K562 (cell line): ENCODE data around the gene IMMP1L. TPM values are rescaled to one million over a fixed set of nuclear protein-coding genes. Genes with fewer than 3 reads are reported as not detected.

Source experiments
- ATAC-seq: fragments of 200-7000 bp; cut with Tn5 transposase; 3 replicates; pipeline ENCODE4 v1.9.1; 2020; ENCODE audit warnings: moderate library complexity
- BruUV-seq: library from RNA; stranded (reverse); fragments of 400-500 nt; replicated peaks from 2 replicates; lab custom pipeline; 2021; lab: Mats Ljungman, UMichigan
- CTCF ChIA-PET: fragments of 300-600 bp; formaldehyde crosslinking; extraction: SDS; loops from one replicate; lab custom pipeline; 2021; ENCODE audit warnings: low intra/inter-chr PET ratio; lab: Yijun Ruan, JAX
- POLR2A ChIA-PET: fragments of 300-600, 350-650 bp; sonication (Branson Sonifier 250); formaldehyde crosslinking; extraction: SDS; loops from one replicate; lab custom pipeline; 2021; ENCODE audit warnings: antibody characterized with exemption, inconsistent platforms; lab: Yijun Ruan, JAX
- DNase-seq, 4 experiments: peaks; one replicate each; pipeline versions ENCODE4 v3.0.0 to v3.0.0-alpha.2; 2011 to 2018; ENCODE audit warnings: low spot score in 3 of 4, mixed read lengths in 3 of 4; ENCODE audit errors: extremely low read depth in 1 of 4
- FAIRE-seq: peaks from 2 replicates; lab custom pipeline; 2011; peaks lifted over from hg19 to GRCh38; lab: Jason Lieb, UNC
- H2AFZ ChIP-seq: 2 replicates; pipeline ENCODE4 v1.6.0; 2011; ENCODE audit warnings: low read depth, low read length, control low read depth, inconsistent platforms
- H3K27ac ChIP-seq: fragments of 200-600 bp; 3 replicates; pipeline ENCODE4 v1.8.0; 2011; ENCODE audit warnings: low read depth, mild to moderate bottlenecking, control low read depth, inconsistent platforms, low read length, moderate library complexity, mixed read lengths; ENCODE audit errors: extremely low read depth
- H3K27me3 ChIP-seq, 2 experiments: fragments of 300-600 bp in 1 of 2; 2 replicates in 1 of 2; 3 replicates in 1 of 2; pipeline versions ENCODE4 v1.6.0 to v1.8.0; 2011; ENCODE audit warnings: inconsistent platforms in 2 of 2, low read length in 2 of 2, mild to moderate bottlenecking in 1 of 2, mixed read lengths in 1 of 2, moderate library complexity in 1 of 2; ENCODE audit not compliant: control insufficient read depth in 2 of 2, insufficient read depth in 2 of 2
- H3K36me3 ChIP-seq: fragments of 300-600 bp; 3 replicates; pipeline ENCODE4 v1.8.0; 2011; ENCODE audit warnings: mild to moderate bottlenecking, low read length, inconsistent platforms; ENCODE audit not compliant: control insufficient read depth, insufficient read depth
- H3K4me1 ChIP-seq, 2 experiments: fragments of 200-600 bp in 1 of 2; replicated peaks in 1 of 2; 2 replicates in 1 of 2; 3 replicates in 1 of 2; pipeline versions ENCODE4 v1.5.1 to v1.8.0; 2011; ENCODE audit warnings: inconsistent platforms in 2 of 2, low read length in 2 of 2, mild to moderate bottlenecking in 1 of 2, mixed read lengths in 1 of 2, moderate library complexity in 1 of 2; ENCODE audit not compliant: control insufficient read depth in 2 of 2, insufficient read depth in 2 of 2
- H3K4me2 ChIP-seq: 2 replicates; pipeline ENCODE4 v1.6.1; 2011; ENCODE audit warnings: low read length, control low read depth, inconsistent platforms, mixed read lengths; ENCODE audit not compliant: insufficient read depth
- H3K4me3 ChIP-seq: fragments of 200-600 bp; sonication (generic), shearing (Covaris generic); 2 replicates; pipeline ENCODE4 v1.5.1; 2016; ENCODE audit warnings: control low read depth, inconsistent platforms
- H3K79me2 ChIP-seq: fragments of 200-600 bp; 3 replicates; pipeline ENCODE4 v1.8.0; 2011; ENCODE audit warnings: low read length, inconsistent platforms; ENCODE audit not compliant: control insufficient read depth, insufficient read depth
- H3K9ac ChIP-seq, 2 experiments: 2 replicates each; pipeline versions ENCODE4 v1.6.0 to v1.6.1; 2011; ENCODE audit warnings: low read depth in 2 of 2, low read length in 2 of 2, control low read depth in 1 of 2, inconsistent platforms in 1 of 2, mild to moderate bottlenecking in 1 of 2, mixed read lengths in 1 of 2; ENCODE audit not compliant: insufficient read depth in 1 of 2
- H3K9me1 ChIP-seq: one replicate; pipeline ENCODE4 v1.6.0; 2011; ENCODE audit warnings: inconsistent platforms, mild to moderate bottlenecking, low read length, moderate library complexity; ENCODE audit not compliant: control insufficient read depth, insufficient read depth
- H3K9me3 ChIP-seq: replicated peaks from 2 replicates; pipeline ENCODE4 v1.5.1; 2011; ENCODE audit warnings: low read depth, low read length, inconsistent platforms; ENCODE audit not compliant: control insufficient read depth, insufficient read depth
- H4K20me1 ChIP-seq: replicated peaks from 2 replicates; pipeline ENCODE4 v1.6.1; 2011; ENCODE audit warnings: low read length, inconsistent platforms, mixed read lengths; ENCODE audit not compliant: control insufficient read depth, insufficient read depth
- MEIS2 ChIP-seq: fragments of 450-650 bp; IDR thresholded peaks from 2 replicates; pipeline ENCODE4 v1.6.1; 2014; ENCODE audit warnings: mild to moderate bottlenecking; ENCODE audit not compliant: partially characterized antibody
- PKNOX1 ChIP-seq: fragments of 450-650 bp; IDR thresholded peaks from 2 replicates; pipeline ENCODE4 v1.6.1; 2016
- ZC3H8 ChIP-seq: fragments of 450-650 bp; IDR thresholded peaks from 2 replicates; pipeline ENCODE4 v1.6.1; 2017
- ZNF140 ChIP-seq: fragments of 250-450 bp; sonication (Bioruptor Pico); IDR thresholded peaks from 2 replicates; pipeline ENCODE4 v1.8.0; 2021; ENCODE audit warnings: moderate library complexity, mild to moderate bottlenecking, inconsistent platforms
- ZNF232 ChIP-seq: sonication (generic); formaldehyde crosslinking; IDR thresholded peaks from 2 replicates; pipeline ENCODE4 v1.8.0; 2022; ENCODE audit warnings: mild to moderate bottlenecking, missing genetic modification reagents
- ZNF324 ChIP-seq: fragments of 250-450 bp; sonication (Bioruptor Pico); IDR thresholded peaks from 2 replicates; pipeline ENCODE4 v1.4.0; 2020; ENCODE audit warnings: mild to moderate bottlenecking
- ZNF655 ChIP-seq: fragments of 250-450 bp; sonication (Bioruptor Pico); IDR thresholded peaks from 2 replicates; pipeline ENCODE4 v1.5.0; 2021
- WGBS: fragments of 100-300 bp; shearing (Covaris generic); methylation state at CpG from one replicate; pipeline ENCODE4 v1.1.6; 2016; ENCODE audit warnings: low coverage, mixed read lengths; ENCODE audit not compliant: insufficient coverage; ENCODE audit errors: missing lambda C conversion rate; 5-methylcytosine and 5-hydroxymethylcytosine counted together
- in situ Hi-C: fragments of 300-500 bp; cut with MboI; formaldehyde crosslinking; loops from 4 replicates; pipeline ENCODE4 v1.15.0; 2018; ENCODE audit warnings: inconsistent platforms, mixed read lengths
- intact Hi-C: fragments of 100-400 bp; cut with micrococcal nuclease; formaldehyde crosslinking; loops from 2 replicates; pipeline ENCODE4 v1.14.2; 2022
- polyA plus RNA-seq, 8 experiments: library from polyadenylated mRNA; depleted of rRNA in 4 of 8; stranded (reverse) in 5 of 8; unstranded in 3 of 8; fragments of >200 nt; fragmentation: Nextera tagmentation in 2 of 8; fragmentation: Illumina TruSeq in 1 of 8; extraction: Ambion mirVana in 2 of 8; extraction: Trizol in 1 of 8; gene quantifications; 2 replicates each; pipeline versions ENCODE4 v1.2.1 to v1.2.3, GENCODE V29; 2011 to 2014; ENCODE audit warnings: inconsistent platforms in 1 of 8, missing spikeins in 1 of 8
- total RNA-seq, 7 experiments: library from RNA; depleted of rRNA in 6 of 7; stranded (reverse); fragments of >200 nt in 6 of 7; fragmentation: Illumina TruSeq in 2 of 7; extraction: Trizol in 2 of 7; gene quantifications; 2 replicates each; pipeline versions ENCODE4 v1.2.1 to v1.2.3, GENCODE V29; 2011 to 2021; ENCODE audit warnings: low replicate concordance in 1 of 7

The IMMP1L gene
- total and polyA plus RNA-seq, 9 of the 15 experiments (the other 6 are each of a cell fraction or from before 2014, with no cell fraction given) = 56.0 to 245 (median 169) TPM

- TF ChIP-seq ZNF655 (CRISPR knock-in tag) (no peak), ZNF140 (CRISPR knock-in tag) (no peak)
Observed at GRCh38 chr11:31474083-31474482, 35.3 kb downstream of the IMMP1L start (continued).

DNA sequence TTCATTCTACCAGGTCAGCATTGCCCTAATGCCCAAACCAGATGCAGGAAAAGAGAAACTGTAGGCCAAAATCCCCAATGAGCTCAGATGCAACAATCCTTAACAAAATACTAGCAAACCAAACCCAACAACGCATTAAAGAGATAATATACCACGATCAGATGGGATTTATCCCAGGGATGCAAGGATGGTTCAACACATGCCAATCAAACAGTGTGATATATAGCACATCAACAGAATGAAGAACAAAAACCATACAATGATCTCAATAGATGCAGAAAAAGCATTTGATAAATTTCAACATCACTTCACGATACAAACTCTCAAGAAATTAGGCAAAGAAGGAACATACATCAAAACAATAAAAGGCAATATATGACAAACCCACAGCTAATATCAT lies 45.0 kb downstream of the IMMP1L start:
- Histone ChIP-seq H3K9me1 (no peaks in the 10 kb centered on the region), H3K27me3 (no peaks in the 10 kb centered on the region), H3K4me2 (no peak overlapping the region), H3K9me3 (peaks cover 4% of the 10 kb centered on the region; the same call in 1 of the 2 replicates), H3K79me2 (peaks cover 19% of the 10 kb centered on the region), H3K27ac (no peak overlapping the region), H3K4me1 (no peaks in the 10 kb centered on the region), H4K20me1 (no peaks in the 10 kb centered on the region), H3K4me3 (no peak overlapping the region), H2AFZ (no peak overlapping the region), H3K9ac (no peak overlapping the region), H3K36me3 (peaks cover 28% of the 10 kb centered on the region; the same call in 1 of the 3 replicates)
- DNase-seq = no peak
- CTCF ChIA-PET = no interaction called here
- in situ Hi-C loops (no loop called here), intact Hi-C loops (no loop called here)
- BruUV-seq = no TSS peak
- TF ChIP-seq ZC3H8 (no peak), ZNF324 (CRISPR knock-in tag) (peak; percentile 92), ZNF232 (CRISPR knock-in tag) (no peak), MEIS2 (peak; percentile 10), PKNOX1 (peak; percentile 70)
- POLR2A ChIA-PET = interaction anchor here (0.7 kb wide), 1 partner anchor 27 kb away, joined by 3 read pairs; no protein-coding TSS in a partner anchor
- no peak for FAIRE-seq
- WGBS = 91% methylated on average over 3 of the region's 3 CpGs
- no peak for ATAC-seq
